ENCODE measurements around the gene DNAH12. TPM values are rescaled to one million over a fixed set of nuclear protein-coding genes. Genes with fewer than 3 reads are reported as not detected.
"Not testable (repeated sequence)": the region's sequence is repeated elsewhere in the genome, so short reads cannot be mapped to it uniquely, and the experiment has no call there.

Gene DNAH12
- total RNA-seq, 4 donors from 2014 or later: under 0.01 to 1.1 (median 0.15) TPM

DNA sequence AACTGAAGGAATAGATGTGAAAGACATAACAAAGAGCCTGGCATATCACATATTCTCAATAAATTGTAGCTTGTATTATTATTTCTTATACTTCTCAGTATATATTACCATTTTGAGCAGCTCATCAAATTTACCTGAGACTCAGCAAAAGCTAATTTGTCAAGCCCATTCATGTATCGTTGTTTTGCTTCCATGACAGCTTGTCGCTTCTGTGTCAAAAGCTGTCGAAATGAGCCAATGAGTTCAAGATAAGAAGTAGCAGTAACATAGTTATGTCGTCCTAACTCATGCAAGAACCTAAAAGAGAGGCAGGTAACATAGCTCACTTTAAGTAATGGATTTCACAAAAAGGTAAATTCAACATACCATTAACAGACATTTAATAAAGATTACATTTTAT is 157.8 kb downstream of the DNAH12 start:
- no peaks in the 10 kb centered on the region for H3K4me1 ChIP-seq

DNA sequence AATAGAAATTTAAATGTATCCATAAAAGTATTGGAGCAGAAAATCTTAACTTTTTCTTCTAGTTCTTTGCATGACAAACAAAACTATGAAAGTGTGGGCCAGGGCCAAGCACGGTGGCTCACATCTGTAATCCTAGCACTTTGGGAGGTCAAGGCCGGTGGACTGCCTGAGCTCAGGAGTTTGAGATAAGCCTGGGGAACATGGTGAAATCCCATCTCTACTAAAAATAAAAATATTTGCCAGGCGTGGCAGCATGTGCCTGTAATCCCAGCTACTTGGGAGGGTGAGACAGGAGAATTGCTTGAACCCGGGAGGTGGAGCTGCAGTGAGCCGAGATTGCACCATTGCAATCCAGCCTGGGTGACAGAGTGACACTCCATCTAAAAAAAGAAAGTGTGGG is 158.6 kb downstream of the DNAH12 start:
- DNase-seq (ENCODE audit: low spot score in 2 of 2): no peak
- WGBS, 2 donors: 75 to 81% methylated on average over 5 of the region's 5 CpGs
- no peaks in the 10 kb centered on the region for H3K27me3 ChIP-seq
- H3K27ac ChIP-seq: no peak overlapping the region
- no peaks in the 10 kb centered on the region for H3K4me1 ChIP-seq
- no peak overlapping the region for H3K4me3 ChIP-seq
- no peaks in the 10 kb centered on the region for H3K36me3 ChIP-seq
- H3K9me3 ChIP-seq: no peaks in the 10 kb centered on the region
- TF ChIP-seq, protein P1, sequence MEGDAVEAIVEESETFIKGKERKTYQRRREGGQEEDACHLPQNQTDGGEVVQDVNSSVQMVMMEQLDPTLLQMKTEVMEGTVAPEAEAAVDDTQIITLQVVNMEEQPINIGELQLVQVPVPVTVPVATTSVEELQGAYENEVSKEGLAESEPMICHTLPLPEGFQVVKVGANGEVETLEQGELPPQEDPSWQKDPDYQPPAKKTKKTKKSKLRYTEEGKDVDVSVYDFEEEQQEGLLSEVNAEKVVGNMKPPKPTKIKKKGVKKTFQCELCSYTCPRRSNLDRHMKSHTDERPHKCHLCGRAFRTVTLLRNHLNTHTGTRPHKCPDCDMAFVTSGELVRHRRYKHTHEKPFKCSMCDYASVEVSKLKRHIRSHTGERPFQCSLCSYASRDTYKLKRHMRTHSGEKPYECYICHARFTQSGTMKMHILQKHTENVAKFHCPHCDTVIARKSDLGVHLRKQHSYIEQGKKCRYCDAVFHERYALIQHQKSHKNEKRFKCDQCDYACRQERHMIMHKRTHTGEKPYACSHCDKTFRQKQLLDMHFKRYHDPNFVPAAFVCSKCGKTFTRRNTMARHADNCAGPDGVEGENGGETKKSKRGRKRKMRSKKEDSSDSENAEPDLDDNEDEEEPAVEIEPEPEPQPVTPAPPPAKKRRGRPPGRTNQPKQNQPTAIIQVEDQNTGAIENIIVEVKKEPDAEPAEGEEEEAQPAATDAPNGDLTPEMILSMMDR (IDR thresholded peaks at IDR 0.05): no peak
- TF ChIP-seq EP300 (IDR thresholded peaks at IDR 0.05): no peak
- TF ChIP-seq POLR2A (IDR thresholded peaks at IDR 0.05): no peak

More for the DNA sequence above, 157.8 kb downstream of the DNAH12 start:
- whole genome bisulfite sequencing, 2 donors: 90% methylated on average over 4 of the region's 4 CpGs
- Histone ChIP-seq H3K9me3 (no peaks in the 10 kb centered on the region), H3K27me3 (no peaks in the 10 kb centered on the region), H3K36me3 (no peaks in the 10 kb centered on the region), H3K27ac (no peak overlapping the region), H3K4me3 (no peak overlapping the region)
- DNase-seq (ENCODE audit: low spot score in 2 of 2): no peak
- no peak for TF ChIP-seq POLR2A (IDR thresholded peaks at IDR 0.05)

DNA sequence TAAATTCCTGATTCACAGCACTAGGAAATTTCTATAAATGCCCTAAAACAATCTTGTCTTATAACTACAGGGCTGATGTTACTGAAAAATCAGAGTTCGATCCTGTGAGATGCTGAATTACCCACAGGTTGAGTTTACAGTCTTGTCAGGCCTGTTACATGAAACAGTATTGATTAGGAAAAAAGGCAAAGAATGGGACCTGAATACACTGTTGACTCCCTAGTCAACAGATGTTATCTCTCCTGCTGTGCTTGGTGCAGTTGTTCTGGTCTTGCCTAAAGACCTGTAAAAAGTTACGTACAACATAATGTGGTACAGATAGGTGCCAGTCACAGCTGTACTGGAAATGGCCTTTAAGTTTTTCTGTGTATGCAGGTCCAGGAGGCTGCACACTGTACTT is 160.3 kb downstream of the DNAH12 start:
- no peak overlapping the region for H3K27ac ChIP-seq
- 88 to 91% methylated on average over 2 of the region's 2 CpGs for WGBS, 2 donors
- H3K9me3 ChIP-seq: no peaks in the 10 kb centered on the region
- no peaks in the 10 kb centered on the region for H3K4me1 ChIP-seq
- TF ChIP-seq POLR2A (IDR thresholded peaks at IDR 0.05) (no peak), EP300 (IDR thresholded peaks at IDR 0.05) (no peak)
- TF ChIP-seq, protein P1 (IDR thresholded peaks at IDR 0.05): no peak
- H3K36me3 ChIP-seq: no peaks in the 10 kb centered on the region
- no peak for DNase-seq (ENCODE audit: low spot score in 2 of 2)
- no peaks in the 10 kb centered on the region for H3K27me3 ChIP-seq
- no peak overlapping the region for H3K4me3 ChIP-seq

DNA sequence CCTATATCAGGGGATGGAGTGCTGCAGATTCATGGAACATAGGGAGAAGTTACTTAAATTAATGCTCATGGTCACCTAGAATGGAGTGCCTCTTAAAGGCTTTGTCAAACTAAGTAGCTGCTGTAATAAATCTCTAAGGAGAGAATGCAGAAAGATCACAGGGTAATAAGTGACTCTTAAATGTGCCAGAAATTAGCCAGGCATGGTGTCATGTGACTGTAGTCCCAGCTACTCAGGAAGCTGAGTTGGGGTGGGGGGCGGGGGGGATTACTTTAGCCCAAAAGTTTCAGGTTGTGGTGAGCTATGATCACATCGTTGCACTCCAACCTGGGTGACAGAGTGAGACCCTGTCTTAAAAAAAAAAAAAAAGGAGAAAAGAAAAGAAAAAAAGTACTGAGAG is 160.7 kb downstream of the DNAH12 start:
- Histone ChIP-seq H3K9me3 (no peaks in the 10 kb centered on the region), H3K27ac (no peak overlapping the region), H3K27me3 (no peaks in the 10 kb centered on the region), H3K4me1 (no peaks in the 10 kb centered on the region), H3K36me3 (no peaks in the 10 kb centered on the region), H3K4me3 (no peak overlapping the region)
- DNase-seq (ENCODE audit: low spot score in 2 of 2): no peak
- TF ChIP-seq, protein P1 (IDR thresholded peaks at IDR 0.05): no peak
- WGBS, 2 donors: 44 to 58% methylated on average over 2 of the region's 2 CpGs

DNA sequence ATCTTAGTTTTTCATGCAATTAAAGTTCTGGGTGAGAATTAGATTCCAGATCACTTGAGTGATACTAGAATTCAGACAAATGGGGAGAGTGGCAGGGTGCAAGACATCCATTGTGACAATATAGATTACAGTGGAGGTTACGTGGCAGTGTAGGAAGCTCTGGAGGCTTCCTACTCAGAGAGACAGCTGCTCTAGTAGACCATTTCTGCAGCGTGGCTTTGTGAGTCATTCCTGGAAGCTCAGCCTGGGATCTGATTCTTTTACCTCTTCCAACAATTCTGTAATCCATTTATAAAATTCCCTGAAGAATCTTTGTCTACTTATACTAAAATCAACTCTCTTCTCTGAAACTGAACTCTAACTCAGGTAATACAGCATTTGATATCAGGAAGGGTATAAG is 161.2 kb downstream of the DNAH12 start:
- Histone ChIP-seq H3K27me3 (no peaks in the 10 kb centered on the region), H3K4me3 (no peak overlapping the region), H3K36me3 (no peaks in the 10 kb centered on the region), H3K4me1 (no peaks in the 10 kb centered on the region), H3K27ac (no peak overlapping the region), H3K9me3 (no peaks in the 10 kb centered on the region)
- 42 to 60% methylated on average over 2 of the region's 2 CpGs for whole genome bisulfite sequencing, 2 donors
- TF ChIP-seq, protein P1 (IDR thresholded peaks at IDR 0.05): no peak
- TF ChIP-seq EP300 (IDR thresholded peaks at IDR 0.05) (no peak), POLR2A (IDR thresholded peaks at IDR 0.05) (no peak)
- DNase-seq (ENCODE audit: low spot score in 2 of 2): no peak

DNA sequence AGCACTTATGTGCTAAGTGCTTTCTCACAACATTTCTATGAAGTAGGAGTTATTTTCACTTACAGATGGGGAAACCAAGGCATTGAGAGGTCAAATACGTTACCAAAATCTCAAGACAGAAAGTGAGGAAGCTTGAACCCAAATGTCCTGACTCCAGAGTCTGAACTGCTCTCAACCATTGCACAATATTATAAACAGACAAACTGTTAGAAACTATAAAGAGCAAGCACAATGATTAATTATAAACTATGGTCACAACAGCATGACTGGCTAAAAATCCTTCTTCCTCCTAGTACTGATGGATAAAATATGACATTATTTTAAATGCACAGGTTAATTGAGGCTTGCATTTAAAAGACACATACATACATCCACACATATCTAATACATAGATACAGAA is 173.8 kb downstream of the DNAH12 start:
- TF ChIP-seq POLR2A (IDR thresholded peaks at IDR 0.05) (no peak), EP300 (IDR thresholded peaks at IDR 0.05) (no peak)
- TF ChIP-seq, protein P1 (IDR thresholded peaks at IDR 0.05): no peak
- WGBS, 2 donors: 63 to 66% methylated on average over 1 of the region's 1 CpG
- no peaks in the 10 kb centered on the region for H3K36me3 ChIP-seq
- peaks cover 0 to 20% (median 7%) of the 10 kb centered on the region in 4 donors for H3K9me3 ChIP-seq
- no peaks in the 10 kb centered on the region for H3K27me3 ChIP-seq
- no peak overlapping the region for H3K4me3 ChIP-seq
- H3K27ac ChIP-seq: no peak overlapping the region
- no peak for DNase-seq (ENCODE audit: low spot score in 2 of 2)
- no peaks in the 10 kb centered on the region for H3K4me1 ChIP-seq

DNA sequence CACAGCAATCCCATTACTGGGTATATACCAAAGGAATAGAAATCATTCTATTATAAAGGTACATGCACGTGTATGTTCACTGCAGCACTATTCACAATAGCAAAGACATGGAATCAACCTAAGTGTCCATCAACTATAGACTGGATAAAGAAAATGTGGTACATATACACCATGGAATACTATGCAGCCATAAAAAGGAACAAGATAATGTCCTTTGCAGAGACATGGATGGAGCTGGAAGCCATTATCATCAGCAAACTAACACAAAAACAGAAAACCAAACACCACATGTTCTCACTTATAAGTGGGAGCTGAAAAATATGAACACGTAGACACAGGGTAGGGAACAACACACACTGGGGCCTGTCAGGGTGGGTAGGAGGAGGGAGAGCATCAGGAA is 179.1 kb downstream of the DNAH12 start:
- H3K4me3 ChIP-seq; DNase-seq (ENCODE audit: low spot score in 2 of 2); H3K36me3 ChIP-seq; H3K4me1 ChIP-seq; H3K27me3 ChIP-seq; H3K9me3 ChIP-seq; H3K27ac ChIP-seq: not testable (repeated sequence)
- WGBS, 2 donors: 85 to 91% methylated on average over 2 of the region's 2 CpGs

DNA sequence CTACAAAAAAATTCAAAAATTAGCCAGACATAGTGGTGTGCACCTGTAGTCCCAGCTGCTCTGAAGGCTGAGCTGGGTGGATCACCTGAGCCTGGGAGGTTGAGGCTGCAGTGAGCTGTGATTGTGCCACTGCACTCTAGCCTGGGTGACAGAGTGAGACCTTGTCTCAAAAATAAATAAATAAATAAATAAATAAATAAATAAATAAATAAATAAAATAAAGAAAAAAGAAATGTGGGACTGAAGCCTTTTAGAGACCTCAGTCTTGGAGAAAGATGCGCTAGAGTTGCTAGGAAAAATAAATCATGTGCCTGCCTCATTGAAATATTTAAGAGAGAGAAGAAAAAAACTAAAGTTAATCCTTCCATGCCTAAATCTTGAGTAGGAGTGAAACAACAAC is 187.9 kb downstream of the DNAH12 start:
- not testable (repeated sequence) for DNase-seq (ENCODE audit: low spot score in 2 of 2); H3K36me3 ChIP-seq; H3K27ac ChIP-seq; H3K4me1 ChIP-seq; H3K4me3 ChIP-seq; H3K9me3 ChIP-seq; H3K27me3 ChIP-seq
- 91 to 97% methylated on average over 1 of the region's 1 CpG for WGBS, 2 donors

Measured in tibial nerve (tissue), 4 donors.